ENCODE measurements around the gene FGD4. TPM values are rescaled to one million over a fixed set of nuclear protein-coding genes. Genes with fewer than 3 reads are reported as not detected.

FGD4 gene
- total and polyA plus RNA-seq, 5 donors from 2014 or later: 0.02 to 0.67 TPM; not detected in 3

DNA sequence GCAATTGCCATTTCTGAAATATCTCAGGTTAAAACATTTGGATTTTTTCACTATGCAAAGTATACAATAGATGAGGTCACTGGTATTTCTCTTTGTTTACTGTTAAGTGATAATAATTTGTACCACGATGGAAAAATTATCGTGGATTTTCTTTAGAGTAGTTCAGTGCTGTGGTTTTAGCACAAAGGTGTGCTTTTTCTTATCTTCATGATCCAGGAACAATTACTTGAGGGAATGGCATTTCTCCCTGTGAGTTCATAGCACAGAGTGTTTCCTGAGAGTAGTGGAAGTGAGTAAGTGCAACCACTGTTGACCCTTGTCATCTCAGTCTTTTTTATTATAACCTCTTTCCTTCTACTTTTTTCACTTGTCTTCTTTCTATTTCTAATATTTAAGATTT, 86.8 kb downstream of the FGD4 start:
- Mint-ChIP-seq H3K27me3 (peaks cover 4% of the 10 kb centered on the region), H3K4me3 (no peak overlapping the region), H3K4me1 (no peaks in the 10 kb centered on the region), H3K9me3 (no peaks in the 10 kb centered on the region), H3K27ac (no peak overlapping the region), H3K36me3 (no peaks in the 10 kb centered on the region)
- DNase-seq: no peak
- H3K27me3 ChIP-seq (ENCODE audit: control insufficient read depth, insufficient read depth, low read length): peaks cover 4% of the 10 kb centered on the region
- H3K9me3 ChIP-seq (ENCODE audit: control insufficient read depth in 2 of 2, low read length in 2 of 2): no peaks in the 10 kb centered on the region
- H3K27ac ChIP-seq (ENCODE audit: insufficient read depth, low read length, poor library complexity, severe bottlenecking): no peak overlapping the region
- no peaks in the 10 kb centered on the region for H3K4me1 ChIP-seq (ENCODE audit: control insufficient read depth, insufficient read depth, low read length, poor library complexity, severe bottlenecking)
- no peaks in the 10 kb centered on the region for H3K36me3 ChIP-seq (ENCODE audit: control insufficient read depth, insufficient read depth, low read length)
- no peak overlapping the region for H3K4me3 ChIP-seq (ENCODE audit: low read depth, low read length)
- no peak for ATAC-seq (ENCODE audit: low read depth in 2 of 2)

DNA sequence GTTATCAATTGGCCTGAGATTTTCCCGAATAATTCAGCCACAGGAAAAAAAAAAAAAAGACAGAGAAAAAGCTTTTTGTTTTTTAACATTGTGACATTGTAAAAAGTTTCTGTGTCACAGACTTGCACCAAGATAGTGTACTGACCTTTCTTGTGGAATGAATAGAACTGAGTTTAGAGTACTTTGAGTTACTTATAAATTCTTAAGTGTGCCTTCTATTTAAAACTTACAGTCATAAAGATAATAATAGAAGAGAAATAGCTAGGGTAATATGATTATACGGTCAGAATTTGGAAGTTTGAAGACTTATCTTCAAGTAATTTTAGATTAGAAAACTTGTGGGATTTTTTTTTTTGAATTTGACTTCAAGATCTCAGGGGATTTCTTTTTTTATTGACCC, 88.8 kb downstream of the FGD4 start:
- ATAC-seq (ENCODE audit: low read depth in 2 of 2): no peak
- Histone ChIP-seq H3K27ac (ENCODE audit: insufficient read depth, low read length, poor library complexity, severe bottlenecking) (no peak overlapping the region), H3K9me3 (ENCODE audit: control insufficient read depth in 2 of 2, low read length in 2 of 2) (no peaks in the 10 kb centered on the region), H3K27me3 (ENCODE audit: control insufficient read depth, insufficient read depth, low read length) (peaks cover 4% of the 10 kb centered on the region), H3K4me3 (ENCODE audit: low read depth, low read length) (no peak overlapping the region), H3K36me3 (ENCODE audit: control insufficient read depth, insufficient read depth, low read length) (no peaks in the 10 kb centered on the region), H3K4me1 (ENCODE audit: control insufficient read depth, insufficient read depth, low read length, poor library complexity, severe bottlenecking) (no peaks in the 10 kb centered on the region)
- DNase-seq: no peak
- Mint-ChIP-seq H3K4me1 (no peaks in the 10 kb centered on the region), H3K36me3 (no peaks in the 10 kb centered on the region), H3K27ac (no peak overlapping the region), H3K9me3 (no peaks in the 10 kb centered on the region), H3K4me3 (no peak overlapping the region), H3K27me3 (peaks cover 4% of the 10 kb centered on the region)

DNA sequence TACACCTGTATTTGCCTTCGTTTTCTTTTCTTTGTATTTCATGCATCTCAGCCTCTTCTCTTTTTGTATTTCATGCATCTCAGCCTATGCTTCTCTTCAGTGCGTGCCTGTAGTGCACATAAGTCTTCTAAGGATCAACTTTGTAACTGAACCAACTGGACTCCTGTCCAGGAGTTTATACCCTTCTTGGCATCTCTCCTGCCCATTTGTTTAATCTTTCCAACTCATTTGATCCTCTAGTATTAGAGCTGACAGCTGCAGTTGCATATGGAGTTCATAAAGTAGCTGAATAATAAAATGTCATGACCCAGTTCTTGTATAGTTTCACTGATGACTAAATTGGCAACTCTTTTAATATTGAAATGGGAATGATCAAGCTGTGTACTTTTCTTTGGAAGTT, 89.7 kb downstream of the FGD4 start:
- Histone ChIP-seq H3K27ac (ENCODE audit: insufficient read depth, low read length, poor library complexity, severe bottlenecking) (no peak overlapping the region), H3K27me3 (ENCODE audit: control insufficient read depth, insufficient read depth, low read length) (peaks cover 4% of the 10 kb centered on the region), H3K9me3 (ENCODE audit: control insufficient read depth in 2 of 2, low read length in 2 of 2) (no peaks in the 10 kb centered on the region), H3K4me1 (ENCODE audit: control insufficient read depth, insufficient read depth, low read length, poor library complexity, severe bottlenecking) (no peaks in the 10 kb centered on the region), H3K4me3 (ENCODE audit: low read depth, low read length) (no peak overlapping the region), H3K36me3 (ENCODE audit: control insufficient read depth, insufficient read depth, low read length) (no peaks in the 10 kb centered on the region)
- Mint-ChIP-seq H3K4me3 (no peak overlapping the region), H3K27ac (no peak overlapping the region), H3K36me3 (no peaks in the 10 kb centered on the region), H3K4me1 (no peaks in the 10 kb centered on the region), H3K9me3 (no peaks in the 10 kb centered on the region), H3K27me3 (peaks cover 4% of the 10 kb centered on the region)
- no peak for ATAC-seq (ENCODE audit: low read depth in 2 of 2)
- no peak for DNase-seq

DNA sequence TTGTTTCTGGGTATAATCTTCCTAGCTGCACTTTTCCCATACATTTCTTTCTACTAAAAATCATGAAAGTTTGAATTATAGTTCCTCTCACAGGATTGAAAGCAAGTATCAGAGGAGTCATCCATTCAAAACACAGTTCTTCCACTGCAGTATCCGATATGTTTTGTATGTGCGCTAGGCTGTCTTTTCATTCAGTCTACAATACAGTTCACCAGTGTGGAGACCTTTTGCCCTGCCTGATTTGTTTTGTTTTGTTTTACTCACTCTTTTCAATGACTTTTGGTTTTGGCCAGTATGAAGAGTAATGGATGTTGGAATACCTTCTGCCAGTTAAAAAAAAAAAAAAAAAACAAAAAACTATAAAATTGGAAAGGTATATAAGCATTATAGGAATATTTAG, 91.4 kb downstream of the FGD4 start:
- no peaks in the 10 kb centered on the region for H3K36me3 Mint-ChIP-seq
- no peaks in the 10 kb centered on the region for H3K4me1 Mint-ChIP-seq
- ATAC-seq (ENCODE audit: low read depth in 2 of 2) (no peak), DNase-seq (no peak)
- Histone ChIP-seq H3K27ac (ENCODE audit: insufficient read depth, low read length, poor library complexity, severe bottlenecking) (no peak overlapping the region), H3K9me3 (ENCODE audit: control insufficient read depth in 2 of 2, low read length in 2 of 2) (no peaks in the 10 kb centered on the region), H3K4me1 (ENCODE audit: control insufficient read depth, insufficient read depth, low read length, poor library complexity, severe bottlenecking) (no peaks in the 10 kb centered on the region), H3K36me3 (ENCODE audit: control insufficient read depth, insufficient read depth, low read length) (no peaks in the 10 kb centered on the region), H3K4me3 (ENCODE audit: low read depth, low read length) (no peak overlapping the region), H3K27me3 (ENCODE audit: control insufficient read depth, insufficient read depth, low read length) (peaks cover 4% of the 10 kb centered on the region)
- H3K27ac Mint-ChIP-seq: no peak overlapping the region
- H3K9me3 Mint-ChIP-seq: no peaks in the 10 kb centered on the region
- no peak overlapping the region for H3K4me3 Mint-ChIP-seq
- H3K27me3 Mint-ChIP-seq: peaks cover 4% of the 10 kb centered on the region

DNA sequence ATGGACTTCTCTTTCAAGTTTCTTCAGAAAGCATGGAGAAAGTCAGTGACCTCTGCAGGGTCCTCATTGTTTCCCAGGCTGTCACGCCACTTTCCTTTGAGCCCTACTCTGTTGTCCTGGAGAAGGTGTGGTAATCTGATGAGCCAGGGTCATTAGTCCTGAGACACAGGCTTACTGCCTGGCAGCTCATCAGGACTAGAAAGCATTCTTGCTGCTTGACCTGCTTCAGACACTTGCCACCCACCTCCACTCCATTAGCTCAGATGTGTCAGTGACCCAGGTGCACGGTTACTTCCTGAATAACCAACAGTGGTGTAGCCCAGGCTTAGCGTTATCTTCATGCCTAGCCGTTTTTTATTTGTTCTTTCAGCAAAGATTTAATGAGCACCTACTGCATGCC, 93.9 kb downstream of the FGD4 start:
- Mint-ChIP-seq H3K36me3 (no peaks in the 10 kb centered on the region), H3K4me1 (no peaks in the 10 kb centered on the region)
- H3K27ac ChIP-seq (ENCODE audit: insufficient read depth, low read length, poor library complexity, severe bottlenecking): no peak overlapping the region

DNA sequence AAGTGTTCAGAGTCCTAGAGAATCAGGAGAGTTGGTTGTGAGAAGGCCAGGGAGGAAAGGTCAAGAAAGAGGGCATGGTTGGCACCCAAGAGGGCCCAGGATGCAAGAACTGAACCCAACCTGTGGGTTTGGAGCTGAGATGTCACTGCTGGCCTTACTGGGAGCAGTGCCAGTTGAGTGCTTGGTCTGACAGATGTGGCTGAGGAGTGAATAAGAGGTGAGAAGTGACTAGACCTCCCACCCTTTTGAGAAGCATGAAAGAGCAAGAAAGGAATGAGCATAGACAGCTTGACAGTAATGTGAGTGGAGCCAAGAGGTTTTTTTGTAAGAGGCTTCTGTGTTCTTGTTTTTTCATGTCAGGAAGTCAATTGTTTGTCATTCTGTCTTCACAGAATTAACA, 95.3 kb downstream of the FGD4 start:
- H3K4me1 ChIP-seq (ENCODE audit: control insufficient read depth, insufficient read depth, low read length, poor library complexity, severe bottlenecking): no peaks in the 10 kb centered on the region
- H3K9me3 ChIP-seq (ENCODE audit: control insufficient read depth in 2 of 2, low read length in 2 of 2): no peaks in the 10 kb centered on the region
- Mint-ChIP-seq H3K27me3 (peaks cover 5% of the 10 kb centered on the region), H3K4me3 (no peak overlapping the region), H3K27ac (no peak overlapping the region), H3K36me3 (no peaks in the 10 kb centered on the region), H3K9me3 (no peaks in the 10 kb centered on the region), H3K4me1 (no peaks in the 10 kb centered on the region)
- H3K27me3 ChIP-seq (ENCODE audit: control insufficient read depth, insufficient read depth, low read length): no peaks in the 10 kb centered on the region
- no peak overlapping the region for H3K4me3 ChIP-seq (ENCODE audit: low read depth, low read length)
- ATAC-seq (ENCODE audit: low read depth in 2 of 2) (no peak), DNase-seq (peak in 1 of 3 donors; percentile 41)
- H3K27ac ChIP-seq (ENCODE audit: insufficient read depth, low read length, poor library complexity, severe bottlenecking): no peak overlapping the region
- no peaks in the 10 kb centered on the region for H3K36me3 ChIP-seq (ENCODE audit: control insufficient read depth, insufficient read depth, low read length)

More for the DNA sequence above, 93.9 kb downstream of the FGD4 start:
- Mint-ChIP-seq H3K9me3 (no peaks in the 10 kb centered on the region), H3K4me3 (no peak overlapping the region), H3K27ac (no peak overlapping the region), H3K27me3 (peaks cover 5% of the 10 kb centered on the region)
- Histone ChIP-seq H3K27me3 (ENCODE audit: control insufficient read depth, insufficient read depth, low read length) (peaks cover 4% of the 10 kb centered on the region), H3K4me1 (ENCODE audit: control insufficient read depth, insufficient read depth, low read length, poor library complexity, severe bottlenecking) (no peaks in the 10 kb centered on the region), H3K9me3 (ENCODE audit: control insufficient read depth in 2 of 2, low read length in 2 of 2) (no peaks in the 10 kb centered on the region), H3K4me3 (ENCODE audit: low read depth, low read length) (no peak overlapping the region), H3K36me3 (ENCODE audit: control insufficient read depth, insufficient read depth, low read length) (no peaks in the 10 kb centered on the region)
- ATAC-seq (ENCODE audit: low read depth in 2 of 2) (no peak), DNase-seq (no peak)

DNA sequence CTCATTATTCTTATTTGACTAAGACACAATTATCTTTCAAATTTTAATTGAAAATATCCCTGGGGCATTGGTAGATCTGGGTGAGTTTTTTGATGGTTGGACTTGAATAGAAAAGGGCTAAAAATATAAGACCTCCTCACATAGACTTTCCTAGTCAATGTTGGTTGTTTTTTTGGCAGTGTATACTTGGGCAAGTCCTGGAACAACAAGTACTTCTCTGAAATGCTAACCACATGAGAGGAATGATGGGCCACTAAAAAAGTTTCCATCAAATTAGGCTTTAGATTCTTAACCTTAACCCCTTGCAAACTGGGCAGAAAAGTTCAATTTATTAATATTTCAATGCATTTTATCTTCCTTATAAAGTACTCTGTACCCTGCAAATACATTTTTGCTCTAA, 97.6 kb downstream of the FGD4 start:
- Mint-ChIP-seq H3K4me3 (no peak overlapping the region), H3K27me3 (peaks cover 5% of the 10 kb centered on the region), H3K4me1 (no peaks in the 10 kb centered on the region), H3K36me3 (no peaks in the 10 kb centered on the region), H3K27ac (no peak overlapping the region), H3K9me3 (no peaks in the 10 kb centered on the region)
- H3K9me3 ChIP-seq (ENCODE audit: control insufficient read depth in 2 of 2, low read length in 2 of 2): no peaks in the 10 kb centered on the region
- no peak overlapping the region for H3K4me3 ChIP-seq (ENCODE audit: low read depth, low read length)
- ATAC-seq (ENCODE audit: low read depth in 2 of 2): no peak
- no peak for DNase-seq
- H3K27ac ChIP-seq (ENCODE audit: insufficient read depth, low read length, poor library complexity, severe bottlenecking): no peak overlapping the region
- H3K27me3 ChIP-seq (ENCODE audit: control insufficient read depth, insufficient read depth, low read length): no peaks in the 10 kb centered on the region
- H3K36me3 ChIP-seq (ENCODE audit: control insufficient read depth, insufficient read depth, low read length): no peaks in the 10 kb centered on the region
- H3K4me1 ChIP-seq (ENCODE audit: control insufficient read depth, insufficient read depth, low read length, poor library complexity, severe bottlenecking): no peaks in the 10 kb centered on the region

DNA sequence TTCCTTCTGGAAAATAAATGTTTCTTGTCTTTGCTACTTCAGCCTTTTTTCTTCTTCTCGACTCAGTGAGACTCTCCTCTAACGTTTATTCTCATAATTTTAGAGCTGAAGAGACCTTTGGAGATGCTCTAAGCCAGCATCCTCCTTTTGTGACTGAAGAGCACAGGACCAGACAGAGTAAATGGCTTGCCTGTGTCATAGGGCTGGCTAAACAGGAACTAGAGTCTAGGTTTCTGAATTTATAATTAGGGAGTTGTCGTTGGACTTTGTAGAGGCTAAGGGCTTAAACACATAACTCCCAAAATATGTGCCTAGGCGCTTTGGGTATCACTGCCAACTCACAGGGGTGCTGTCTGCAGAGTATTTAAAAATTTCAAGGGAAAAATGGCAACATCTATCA, 98.5 kb downstream of the FGD4 start:
- H3K27me3 Mint-ChIP-seq: peaks cover 7% of the 10 kb centered on the region
- H3K36me3 Mint-ChIP-seq: no peaks in the 10 kb centered on the region
- Histone ChIP-seq H3K4me1 (ENCODE audit: control insufficient read depth, insufficient read depth, low read length, poor library complexity, severe bottlenecking) (no peaks in the 10 kb centered on the region), H3K36me3 (ENCODE audit: control insufficient read depth, insufficient read depth, low read length) (no peaks in the 10 kb centered on the region), H3K27me3 (ENCODE audit: control insufficient read depth, insufficient read depth, low read length) (no peaks in the 10 kb centered on the region), H3K4me3 (ENCODE audit: low read depth, low read length) (no peak overlapping the region), H3K9me3 (ENCODE audit: control insufficient read depth in 2 of 2, low read length in 2 of 2) (no peaks in the 10 kb centered on the region), H3K27ac (ENCODE audit: insufficient read depth, low read length, poor library complexity, severe bottlenecking) (no peak overlapping the region)
- H3K4me3 Mint-ChIP-seq: no peak overlapping the region
- no peaks in the 10 kb centered on the region for H3K9me3 Mint-ChIP-seq
- H3K4me1 Mint-ChIP-seq: no peaks in the 10 kb centered on the region
- DNase-seq (no peak), ATAC-seq (ENCODE audit: low read depth in 2 of 2) (no peak)
- no peak overlapping the region for H3K27ac Mint-ChIP-seq
